NCI-H2081 treated with DMSO at 0.1 percent for 48 hours (cell line): Measurements from ENCODE around the gene CCR7.
A peak's percentile ranks its signal among the peaks of the same experiment; 100 is the strongest.

Source experiments
- DNase-seq: peaks from one replicate; lab custom pipeline; 2025; lab: John Stamatoyannopoulos, UW

CCR7 gene

GRCh38 chr17:40562838-40563219 is 2.4 kb downstream of the CCR7 start:
- no peak for DNase-seq

GRCh38 chr17:40561871-40562611 is 3.2 kb downstream of the CCR7 start:
- DNase-seq, result no peak

- DNase-seq, result no peak
These were observed 3.9 kb downstream of the CCR7 start for GRCh38 chr17:40561294-40561870.

GRCh38 chr17:40560592-40561293 is 4.5 kb downstream of the CCR7 start:
- DNase-seq, result no peak

- DNase-seq, result peak; percentile 55
These were observed 5.2 kb downstream of the CCR7 start for GRCh38 chr17:40559954-40560591.

- DNase-seq, result no peak
These were observed 5.7 kb downstream of the CCR7 start for GRCh38 chr17:40559564-40559916.

GRCh38 chr17:40558890-40559563 is 6.2 kb downstream of the CCR7 start:
- no peak for DNase-seq

- no peak for DNase-seq
These were observed 6.9 kb downstream of the CCR7 start for GRCh38 chr17:40558300-40558889.

GRCh38 chr17:40557531-40558299 is 7.6 kb downstream of the CCR7 start:
- DNase-seq, result no peak

- DNase-seq, result no peak
These were observed 8.3 kb downstream of the CCR7 start for GRCh38 chr17:40556884-40557414.

- DNase-seq, result no peak
These were observed 9.0 kb downstream of the CCR7 start for GRCh38 chr17:40556198-40556661.

- no peak for DNase-seq
These were observed 9.7 kb downstream of the CCR7 start for GRCh38 chr17:40555296-40556190.

GRCh38 chr17:40554646-40555295 is 10.5 kb downstream of the CCR7 start:
- DNase-seq, result no peak

- no peak for DNase-seq
These were observed 11.4 kb downstream of the CCR7 start for GRCh38 chr17:40553694-40554534.

- no peak for DNase-seq
These were observed 12.2 kb downstream of the CCR7 start for GRCh38 chr17:40552806-40553693.

- no peak for DNase-seq
These were observed 13.1 kb downstream of the CCR7 start for GRCh38 chr17:40551879-40552768.
